Ovary (tissue), 3 donors: ENCODE results near the gene NPPA.

Experiments
- EP300 ChIP-seq: sonication (generic); formaldehyde crosslinking; IDR thresholded peaks from one replicate; pipeline ENCODE4 v1.6.1; 2017; ENCODE audit warnings: antibody characterized with exemption
- POLR2A ChIP-seq: fragments of 450-650 bp; IDR thresholded peaks from one replicate; pipeline ENCODE4 v1.6.1; 2017; ENCODE audit warnings: antibody characterized with exemption, mild to moderate bottlenecking, moderate library complexity
- TF ChIP-seq, protein P1 (sequence below), 3 donors: fragments of 450-650 bp in 2 of 3; fragments of 200-600 bp in 1 of 3; IDR thresholded peaks; one replicate each; pipeline versions ENCODE4 v1.5.1 to v1.8.0; 2016 to 2022; ENCODE audit warnings: antibody characterized with exemption in 3 of 3, mild to moderate bottlenecking in 1 of 3
- donor health status: DM: no; HTN: no; CAD: no.

DNA sequence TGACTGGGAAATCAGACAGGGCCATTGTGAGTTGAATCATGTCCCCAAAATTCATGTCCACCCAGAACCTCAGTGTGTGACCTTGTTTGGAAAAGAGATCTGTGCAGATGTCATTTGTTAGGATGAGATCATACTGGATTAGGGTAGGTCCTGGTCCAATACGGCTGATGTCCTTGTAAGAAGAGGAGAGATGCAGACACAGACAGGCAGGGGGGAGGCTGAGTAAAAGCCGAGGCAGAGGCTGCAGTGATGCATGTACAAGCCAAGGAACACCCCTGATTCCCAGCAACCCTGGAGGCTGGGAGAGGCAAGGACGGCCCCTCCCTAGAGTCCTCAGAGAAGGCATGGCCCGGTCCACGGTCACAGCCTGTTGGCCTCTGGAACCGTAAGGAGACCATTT lies 27.0 kb upstream of the NPPA start:
- TF ChIP-seq, protein P1, sequence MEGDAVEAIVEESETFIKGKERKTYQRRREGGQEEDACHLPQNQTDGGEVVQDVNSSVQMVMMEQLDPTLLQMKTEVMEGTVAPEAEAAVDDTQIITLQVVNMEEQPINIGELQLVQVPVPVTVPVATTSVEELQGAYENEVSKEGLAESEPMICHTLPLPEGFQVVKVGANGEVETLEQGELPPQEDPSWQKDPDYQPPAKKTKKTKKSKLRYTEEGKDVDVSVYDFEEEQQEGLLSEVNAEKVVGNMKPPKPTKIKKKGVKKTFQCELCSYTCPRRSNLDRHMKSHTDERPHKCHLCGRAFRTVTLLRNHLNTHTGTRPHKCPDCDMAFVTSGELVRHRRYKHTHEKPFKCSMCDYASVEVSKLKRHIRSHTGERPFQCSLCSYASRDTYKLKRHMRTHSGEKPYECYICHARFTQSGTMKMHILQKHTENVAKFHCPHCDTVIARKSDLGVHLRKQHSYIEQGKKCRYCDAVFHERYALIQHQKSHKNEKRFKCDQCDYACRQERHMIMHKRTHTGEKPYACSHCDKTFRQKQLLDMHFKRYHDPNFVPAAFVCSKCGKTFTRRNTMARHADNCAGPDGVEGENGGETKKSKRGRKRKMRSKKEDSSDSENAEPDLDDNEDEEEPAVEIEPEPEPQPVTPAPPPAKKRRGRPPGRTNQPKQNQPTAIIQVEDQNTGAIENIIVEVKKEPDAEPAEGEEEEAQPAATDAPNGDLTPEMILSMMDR (IDR thresholded peaks at IDR 0.05) = no peak
- TF ChIP-seq EP300 = no peak
- TF ChIP-seq POLR2A = no peak
